Cardiac fibroblast (primary cell): ENCODE measurements around the gene ESPNL.

Source experiments
- DNase-seq, 2 donors: peaks; one replicate each; pipeline versions ENCODE4 v3.0.0 to v3.0.0-alpha.2; 2010; ENCODE audit warnings: low read depth in 2 of 2
- H3K4me3 ChIP-seq, 2 donors: replicated peaks in 1 of 2; 1 replicate in 1 of 2; 2 replicates in 1 of 2; pipeline ENCODE4 v1.5.1; 2011; ENCODE audit warnings: low read depth in 2 of 2, low read length in 2 of 2, mild to moderate bottlenecking in 2 of 2, moderate library complexity in 1 of 2
- CTCF ChIP-seq: IDR thresholded peaks from one replicate; pipeline ENCODE4 v1.5.1; 2011; ENCODE audit warnings: low read depth, mild to moderate bottlenecking, low read length, inconsistent platforms

Gene ESPNL

GRCh38 chr2:238138331-238139195 lies 38.4 kb downstream of the ESPNL start, which contains the start of gene KLHL30:
Gene KLHL30, plus strand, starts transcription at chr2:238138668. Its CDS starts 2,087 bp downstream, at chr2:238140755.
- no peak for DNase-seq
- no peak within 1 kb of the TSS for H3K4me3 ChIP-seq
- no peak for TF ChIP-seq CTCF

DNA sequence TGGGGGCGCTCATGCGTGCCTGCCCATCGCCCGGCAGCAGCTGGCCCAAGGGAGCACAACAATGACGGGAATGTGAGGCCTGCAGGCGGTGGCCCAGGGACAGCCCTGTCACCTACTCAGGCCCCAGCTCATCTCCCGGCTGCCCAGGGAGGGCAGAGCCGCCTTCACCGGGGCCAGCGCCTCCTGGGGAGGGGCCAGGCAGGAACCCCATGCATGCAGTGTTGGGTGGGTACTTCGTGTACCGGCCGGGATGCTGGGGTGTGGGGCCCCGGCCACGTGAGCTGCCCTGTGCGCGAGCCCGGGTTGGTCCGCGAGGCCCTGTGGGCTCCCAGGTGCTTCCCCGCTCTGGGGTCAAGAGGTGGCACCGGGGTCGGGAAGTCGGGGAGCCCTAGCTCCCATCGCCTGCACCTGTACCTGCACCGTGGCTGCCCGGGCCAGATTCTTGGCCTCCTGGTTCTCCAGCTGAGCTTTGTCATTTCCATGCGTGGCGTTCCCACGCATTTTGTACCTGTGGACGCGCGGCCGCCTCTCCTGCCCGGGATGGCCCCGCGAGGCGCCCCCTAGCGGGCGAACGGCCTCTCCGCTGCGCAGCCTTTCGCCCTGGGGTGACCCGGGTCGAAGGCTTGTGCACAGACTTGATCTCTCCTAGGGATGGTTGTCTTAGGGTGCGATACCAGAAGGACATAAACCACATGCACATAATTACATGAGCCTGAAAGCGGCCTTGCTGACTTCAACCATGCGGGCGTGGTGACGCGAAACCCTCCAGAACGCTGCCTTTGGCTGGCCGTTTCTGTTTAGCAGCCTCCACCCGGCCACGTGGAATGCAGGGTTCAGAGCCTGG lies 39.3 kb downstream of the ESPNL start:
- TF ChIP-seq CTCF = peak; percentile 44
- H3K4me3 ChIP-seq = no peak overlapping the region
- DNase-seq = no peak

DNA sequence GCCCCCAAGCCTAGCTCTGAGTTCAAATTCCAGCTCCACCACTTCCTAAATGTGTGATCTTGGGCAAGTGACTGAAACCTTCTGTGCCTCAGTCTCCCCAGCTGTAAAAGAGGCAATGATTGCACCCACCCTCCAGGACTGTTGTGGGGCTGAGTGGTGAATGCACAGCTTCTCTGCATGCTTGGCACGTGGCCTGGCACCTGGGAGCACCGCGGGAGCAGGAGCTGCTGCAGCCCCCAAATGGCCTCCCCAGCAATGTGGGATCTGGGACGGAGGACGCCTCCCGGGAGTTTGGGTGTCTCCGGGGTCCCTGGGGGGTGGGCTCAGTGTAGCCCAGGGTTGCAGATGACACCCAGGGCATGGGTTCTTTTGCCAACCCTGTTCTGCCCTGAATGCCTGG lies 39.9 kb downstream of the ESPNL start:
- TF ChIP-seq CTCF = no peak
- H3K4me3 ChIP-seq = no peak overlapping the region
- DNase-seq = no peak

DNA sequence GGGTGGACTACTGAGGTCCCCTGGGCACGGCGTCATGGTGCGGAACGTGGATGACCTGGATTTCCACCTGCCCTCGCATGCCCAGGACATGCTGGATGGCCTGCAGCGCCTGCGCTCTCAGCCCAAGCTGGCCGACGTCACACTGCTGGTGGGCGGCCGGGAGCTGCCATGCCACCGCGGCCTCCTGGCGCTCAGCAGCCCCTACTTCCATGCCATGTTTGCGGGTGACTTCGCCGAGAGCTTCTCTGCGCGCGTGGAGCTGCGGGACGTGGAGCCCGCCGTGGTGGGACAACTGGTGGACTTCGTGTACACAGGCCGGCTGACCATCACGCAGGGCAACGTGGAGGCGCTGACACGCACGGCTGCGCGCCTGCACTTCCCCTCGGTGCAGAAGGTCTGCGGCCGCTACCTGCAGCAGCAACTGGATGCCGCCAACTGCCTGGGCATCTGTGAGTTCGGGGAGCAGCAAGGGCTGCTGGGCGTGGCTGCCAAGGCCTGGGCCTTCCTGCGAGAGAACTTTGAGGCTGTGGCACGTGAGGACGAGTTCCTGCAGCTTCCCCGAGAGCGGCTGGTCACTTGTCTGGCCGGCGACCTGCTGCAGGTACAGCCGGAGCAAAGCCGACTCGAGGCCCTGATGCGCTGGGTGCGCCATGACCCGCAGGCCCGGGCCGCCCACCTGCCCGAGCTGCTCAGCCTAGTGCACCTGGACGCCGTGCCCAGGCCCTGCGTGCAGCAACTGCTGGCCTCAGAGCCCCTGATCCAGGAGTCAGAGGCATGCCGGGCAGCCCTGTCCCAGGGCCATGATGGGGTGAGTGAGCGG lies 40.8 kb downstream of the ESPNL start:
- TF ChIP-seq CTCF = no peak
- H3K4me3 ChIP-seq = no peak overlapping the region
- DNase-seq = no peak

DNA sequence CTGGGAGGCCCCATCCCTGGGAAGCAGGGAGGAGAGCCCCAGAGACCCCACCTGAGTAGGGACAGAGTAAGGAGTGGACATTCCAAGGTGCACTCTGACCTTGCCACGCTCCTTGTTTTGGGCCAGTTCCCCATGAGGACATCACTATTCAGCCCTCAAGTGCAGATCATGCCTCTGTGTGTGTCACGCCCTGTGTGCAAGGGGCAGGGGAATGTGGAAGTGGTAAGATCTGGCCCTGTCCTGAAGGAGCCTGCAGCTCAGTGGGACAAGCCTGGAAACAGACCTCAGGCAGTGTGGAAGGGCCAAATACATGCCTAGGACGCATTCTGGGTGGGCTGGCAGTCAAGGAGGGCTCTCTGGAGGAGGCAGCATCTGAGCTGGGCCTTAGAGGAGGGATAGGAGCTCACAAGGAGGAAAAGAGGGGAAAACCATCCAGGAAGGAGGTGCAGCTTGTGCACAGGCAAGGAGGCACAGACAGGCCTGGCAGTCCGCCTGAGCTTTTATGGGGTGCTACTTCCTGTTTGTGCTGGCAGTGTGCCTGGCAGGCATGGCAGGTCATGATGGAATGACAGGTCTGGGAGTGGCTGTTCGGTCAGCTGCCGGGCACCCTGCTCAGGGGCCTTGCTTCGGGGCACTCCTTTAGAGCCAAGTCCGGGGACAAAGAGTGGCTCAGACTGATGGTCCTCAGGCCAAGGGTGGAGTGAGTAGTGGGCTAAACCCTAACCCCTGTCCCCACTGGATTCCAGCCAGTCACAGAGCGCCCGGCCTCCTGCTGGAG lies 41.6 kb downstream of the ESPNL start:
- DNase-seq = no peak
- TF ChIP-seq CTCF = no peak
- H3K4me3 ChIP-seq = no peak overlapping the region
